ENCODE measurements around the gene ZNF771.

The ZNF771 gene

DNA sequence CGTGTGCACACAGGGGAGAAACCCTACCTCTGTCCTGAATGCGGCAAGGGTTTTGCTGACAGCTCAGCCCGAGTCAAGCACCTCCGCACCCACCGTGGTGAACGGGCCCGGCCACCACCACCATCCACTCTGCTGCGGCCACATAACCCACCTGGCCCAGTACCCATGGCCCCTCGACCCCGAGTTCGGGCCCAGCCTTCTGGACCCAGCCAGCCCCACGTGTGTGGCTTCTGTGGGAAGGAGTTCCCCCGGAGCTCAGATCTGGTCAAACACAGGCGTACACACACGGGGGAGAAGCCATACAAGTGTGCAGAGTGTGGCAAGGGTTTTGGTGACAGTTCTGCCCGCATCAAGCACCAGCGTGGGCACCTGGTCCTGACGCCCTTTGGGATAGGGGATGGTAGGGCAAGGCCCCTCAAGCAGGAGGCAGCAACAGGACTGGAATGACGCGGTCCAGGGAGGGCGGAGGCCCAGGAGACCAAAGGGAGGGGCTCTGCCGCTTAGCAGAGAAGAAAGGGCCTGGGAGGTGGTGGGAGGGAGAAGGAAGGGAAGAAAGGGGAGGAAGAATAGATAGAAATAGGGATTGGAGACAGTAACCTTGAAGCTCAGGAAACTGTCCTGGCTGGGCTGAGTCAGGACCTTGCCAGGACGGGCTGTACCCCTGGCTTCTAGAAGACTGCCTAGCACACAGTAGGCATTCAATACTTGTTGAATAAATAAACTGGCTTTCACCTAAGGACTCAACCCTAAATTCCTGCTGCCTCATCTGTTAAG lies 8.6 kb upstream of the ZNF771 start:
- no peak for DNase-seq (ENCODE audit: low spot score)

- DNase-seq (ENCODE audit: low spot score): no peak
Measured at GRCh38 chr16:30399435-30400186, 7.8 kb upstream of the ZNF771 start.

GRCh38 chr16:30401768-30402425 lies 5.5 kb upstream of the ZNF771 start:
- DNase-seq (ENCODE audit: low spot score): no peak

DNA sequence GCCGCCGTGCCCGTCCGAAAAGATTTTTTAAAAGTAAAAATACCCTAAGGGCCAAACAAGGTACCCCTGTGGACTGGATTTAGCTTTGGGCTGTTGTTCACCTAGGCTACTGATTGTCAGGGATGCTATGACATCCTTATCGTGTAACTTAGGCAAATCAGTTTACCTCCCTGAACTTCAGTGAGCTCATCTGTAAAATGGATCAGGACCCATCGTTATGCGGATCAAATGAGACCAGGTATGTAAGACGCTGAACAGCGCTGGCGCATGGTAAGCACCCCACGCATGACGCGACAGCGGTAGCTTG lies 658 bp upstream of the ZNF771 start:
- DNase-seq (ENCODE audit: low spot score): no peak

DNA sequence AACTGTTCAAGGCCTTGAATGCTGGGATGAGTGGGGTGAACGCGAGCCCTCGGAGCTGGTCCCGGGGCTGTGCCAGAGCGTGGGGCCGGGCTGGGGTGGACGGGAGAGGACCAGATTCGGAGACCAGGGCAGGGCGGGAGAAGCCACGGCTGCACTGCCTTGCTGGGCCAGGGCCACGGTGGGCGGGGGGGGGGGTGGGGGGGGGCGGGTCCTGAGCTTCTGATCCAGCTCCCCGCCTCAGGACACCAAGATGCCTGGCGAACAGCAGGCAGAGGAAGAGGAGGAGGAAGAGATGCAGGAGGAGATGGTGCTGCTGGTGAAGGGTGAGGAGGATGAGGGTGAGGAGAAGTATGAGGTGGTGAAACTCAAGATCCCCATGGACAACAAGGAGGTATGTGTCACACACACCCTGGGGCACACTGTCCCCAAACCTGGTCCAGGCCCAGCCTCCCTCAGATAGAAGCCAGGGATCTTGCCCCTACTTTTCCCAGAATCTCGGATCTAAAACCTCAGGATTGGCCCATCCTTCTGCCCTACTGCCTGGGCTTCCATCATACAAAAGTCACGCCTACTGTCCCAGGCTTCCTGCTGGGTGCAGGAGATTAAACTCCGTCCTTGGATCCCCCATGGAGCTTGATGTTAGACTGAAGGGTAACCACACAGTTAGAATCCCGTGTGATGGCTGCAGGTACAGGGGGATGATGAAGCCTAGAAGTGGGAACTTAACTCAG lies 563 bp downstream of the ZNF771 start:
- DNase-seq (ENCODE audit: low spot score): no peak

GRCh38 chr16:30409125-30410060 lies 2.0 kb downstream of the ZNF771 start:
- peak; percentile 92 for DNase-seq (ENCODE audit: low spot score)

- no peak for DNase-seq (ENCODE audit: low spot score)
Measured at GRCh38 chr16:30413112-30413806, 5.9 kb downstream of the ZNF771 start.

DNA sequence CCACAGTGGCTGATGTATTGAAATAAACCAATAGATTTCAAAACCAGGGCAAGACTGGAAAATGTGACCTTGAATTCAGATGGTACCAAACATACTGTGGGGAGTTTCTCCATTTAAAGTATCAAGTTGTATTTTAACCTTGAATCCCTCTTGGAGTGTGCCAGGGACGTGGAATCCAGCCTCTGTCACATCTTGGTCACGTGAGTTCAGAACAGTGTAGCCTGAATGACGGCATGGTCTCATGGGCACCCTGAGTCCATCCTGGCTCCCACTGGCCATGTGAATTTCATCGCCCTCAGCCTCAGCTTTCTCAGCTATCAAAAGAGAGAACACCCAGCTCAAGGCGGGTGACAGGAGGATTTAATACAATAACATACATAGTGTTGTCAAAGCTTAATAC lies 6.8 kb downstream of the ZNF771 start:
- DNase-seq (ENCODE audit: low spot score): no peak

- no peak for DNase-seq (ENCODE audit: low spot score)
Measured at GRCh38 chr16:30416047-30416603, 8.7 kb downstream of the ZNF771 start.

- DNase-seq (ENCODE audit: low spot score): no peak
Measured at GRCh38 chr16:30416624-30417528, 9.5 kb downstream of the ZNF771 start.

DNA sequence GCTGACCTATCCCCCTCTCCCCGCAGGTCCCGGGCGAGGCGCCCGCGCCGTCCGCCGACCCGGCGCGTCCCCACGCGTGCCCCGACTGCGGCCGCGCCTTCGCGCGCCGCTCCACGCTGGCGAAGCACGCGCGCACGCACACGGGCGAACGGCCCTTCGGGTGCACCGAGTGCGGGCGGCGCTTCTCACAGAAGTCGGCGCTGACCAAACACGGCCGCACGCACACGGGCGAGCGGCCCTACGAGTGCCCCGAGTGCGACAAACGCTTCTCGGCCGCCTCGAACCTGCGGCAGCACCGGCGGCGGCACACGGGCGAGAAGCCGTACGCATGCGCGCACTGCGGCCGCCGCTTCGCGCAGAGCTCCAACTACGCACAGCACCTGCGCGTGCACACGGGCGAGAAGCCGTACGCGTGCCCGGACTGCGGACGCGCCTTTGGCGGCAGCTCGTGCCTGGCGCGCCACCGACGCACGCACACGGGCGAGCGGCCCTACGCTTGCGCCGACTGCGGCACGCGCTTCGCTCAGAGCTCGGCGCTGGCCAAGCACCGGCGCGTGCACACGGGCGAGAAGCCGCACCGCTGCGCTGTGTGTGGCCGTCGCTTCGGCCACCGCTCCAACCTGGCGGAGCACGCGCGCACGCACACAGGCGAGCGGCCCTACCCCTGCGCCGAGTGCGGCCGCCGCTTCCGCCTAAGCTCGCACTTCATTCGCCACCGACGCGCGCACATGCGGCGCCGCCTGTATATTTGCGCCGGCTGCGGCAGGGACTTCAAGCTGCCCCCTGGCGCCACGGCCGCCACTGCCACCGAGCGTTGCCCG lies 10.3 kb downstream of the ZNF771 start:
- peak; percentile 66 for DNase-seq (ENCODE audit: low spot score)

- no peak for DNase-seq (ENCODE audit: low spot score)
Measured at GRCh38 chr16:30418350-30419181, 11.2 kb downstream of the ZNF771 start.

GRCh38 chr16:30421010-30421409 lies 13.6 kb downstream of the ZNF771 start:
- no peak for DNase-seq (ENCODE audit: low spot score)

DNA sequence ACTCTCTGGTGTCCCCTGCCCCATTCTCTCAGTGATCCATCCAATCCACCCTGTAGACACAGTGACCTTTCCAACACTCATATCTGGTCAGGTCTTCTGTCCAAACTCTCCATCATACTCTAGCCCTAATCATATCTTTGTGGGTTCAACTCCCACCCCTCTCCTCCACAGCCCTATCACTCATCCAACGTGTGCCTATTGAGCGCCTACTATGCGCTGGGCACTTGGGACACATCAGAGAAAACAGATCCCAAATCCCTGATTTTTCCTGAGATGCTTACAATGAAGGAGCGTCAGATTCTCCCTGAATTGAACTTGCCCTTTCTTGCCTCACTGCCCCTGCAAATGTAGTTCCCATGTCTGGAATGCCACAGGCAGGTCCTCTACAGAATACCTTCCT lies 20.6 kb downstream of the ZNF771 start:
- no peak for DNase-seq (ENCODE audit: low spot score)

- DNase-seq (ENCODE audit: low spot score): no peak
Measured at GRCh38 chr16:30429418-30429677, 21.9 kb downstream of the ZNF771 start.

GRCh38 chr16:30429678-30430427 lies 22.4 kb downstream of the ZNF771 start, which contains the start of gene DCTPP1:
DCTPP1 (minus strand) TSS chr16:30430030; CDS start chr16:30429980, 50 bp downstream.
- peak; percentile 96 for DNase-seq (ENCODE audit: low spot score)

- DNase-seq (ENCODE audit: low spot score): no peak
Measured at GRCh38 chr16:30430428-30430970, 23.1 kb downstream of the ZNF771 start.

All from hematopoietic multipotent progenitor cell treated with erythropoietin and hydrocortisone succinate and interleukin-3 and kit ligand, for 17 days (in vitro differentiated cells).